Inflammatory macrophage (primary cell): ENCODE results near the gene CPT1C.
"Not testable (repeated sequence)": the region's sequence is repeated elsewhere in the genome, so short reads cannot be mapped to it uniquely, and the experiment has no call there.

ENCODE experiments used
- DNase-seq, 2 donors: peaks; one replicate each; pipeline ENCODE4 v3.0.0-alpha.2; 2020 to 2022

The CPT1C gene

DNA sequence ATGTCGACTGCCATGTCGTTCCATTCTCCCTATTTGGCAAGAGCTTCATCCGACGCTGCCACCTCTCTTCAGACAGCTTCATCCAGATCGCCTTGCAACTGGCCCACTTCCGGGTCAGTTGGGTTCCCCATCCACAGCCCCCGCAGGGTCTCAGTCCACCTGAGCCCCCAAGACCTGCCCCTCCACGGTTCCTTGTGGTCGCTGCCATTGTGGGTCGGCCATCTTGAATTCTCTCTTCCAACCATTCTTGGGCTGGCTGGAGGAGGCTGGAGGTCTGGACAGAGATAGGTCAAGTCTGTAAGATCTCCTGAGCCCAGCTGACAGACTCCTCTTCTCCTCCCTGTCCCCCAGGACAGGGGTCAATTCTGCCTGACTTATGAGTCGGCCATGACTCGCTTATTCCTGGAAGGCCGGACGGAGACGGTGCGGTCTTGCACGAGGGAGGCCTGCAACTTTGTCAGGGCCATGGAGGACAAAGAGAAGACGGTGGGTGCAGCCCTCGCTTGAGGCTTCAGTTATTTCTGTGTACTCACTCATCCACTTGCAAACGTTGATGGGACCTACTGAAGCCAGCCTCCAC lies 19.5 kb downstream of the CPT1C start:
- no peak for DNase-seq

- DNase-seq: peak; percentile 5 to 11
Measured at GRCh38 chr19:49712397-49712859, 21.5 kb downstream of the CPT1C start.

DNA sequence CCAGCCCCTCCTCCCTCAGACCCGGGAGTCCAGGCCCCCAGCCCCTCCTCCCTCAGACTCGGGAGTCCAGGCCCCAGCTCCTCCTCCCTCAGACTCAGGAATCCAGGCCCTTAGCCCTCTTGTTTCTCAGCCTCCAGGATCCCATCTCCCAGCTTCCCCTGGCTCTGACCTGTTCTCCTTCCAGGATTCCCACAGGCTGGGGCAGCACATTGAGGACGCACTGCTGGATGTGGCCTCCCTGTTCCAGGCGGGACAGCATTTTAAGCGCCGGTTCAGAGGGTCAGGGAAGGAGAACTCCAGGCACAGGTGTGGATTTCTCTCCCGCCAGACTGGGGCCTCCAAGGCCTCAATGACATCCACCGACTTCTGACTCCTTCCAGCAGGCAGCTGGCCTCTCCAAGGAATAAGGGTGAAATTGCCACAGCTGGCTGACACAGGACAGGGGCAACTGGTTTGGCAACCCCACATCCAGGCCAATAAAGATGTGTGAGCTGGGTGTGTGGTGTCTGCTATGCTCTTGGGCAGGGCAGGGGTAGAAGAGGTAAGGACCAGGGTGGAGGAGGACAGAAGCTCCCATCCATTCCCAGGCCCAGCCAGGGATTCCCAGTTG lies 22.4 kb downstream of the CPT1C start:
- no peak for DNase-seq

DNA sequence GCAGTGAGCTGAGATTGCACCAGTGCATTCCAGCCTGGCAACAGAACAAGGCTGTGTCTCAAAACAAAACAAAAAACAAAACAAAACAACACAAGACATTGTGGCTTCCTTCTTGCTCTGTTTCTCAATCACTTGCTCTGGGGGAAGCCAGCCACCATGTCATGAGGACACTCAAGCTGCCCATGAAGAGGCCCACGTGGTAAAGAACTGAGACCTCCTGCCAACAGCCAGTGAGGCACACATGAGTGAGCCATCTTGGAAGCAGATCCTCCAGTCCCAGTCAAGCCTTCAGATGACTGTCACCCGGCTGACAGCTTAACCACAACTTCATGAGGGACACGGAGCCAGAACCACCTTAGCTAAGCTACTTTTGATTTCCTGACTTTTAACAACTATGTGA lies 25.2 kb downstream of the CPT1C start:
- DNase-seq: peak; percentile 72 to 82

DNA sequence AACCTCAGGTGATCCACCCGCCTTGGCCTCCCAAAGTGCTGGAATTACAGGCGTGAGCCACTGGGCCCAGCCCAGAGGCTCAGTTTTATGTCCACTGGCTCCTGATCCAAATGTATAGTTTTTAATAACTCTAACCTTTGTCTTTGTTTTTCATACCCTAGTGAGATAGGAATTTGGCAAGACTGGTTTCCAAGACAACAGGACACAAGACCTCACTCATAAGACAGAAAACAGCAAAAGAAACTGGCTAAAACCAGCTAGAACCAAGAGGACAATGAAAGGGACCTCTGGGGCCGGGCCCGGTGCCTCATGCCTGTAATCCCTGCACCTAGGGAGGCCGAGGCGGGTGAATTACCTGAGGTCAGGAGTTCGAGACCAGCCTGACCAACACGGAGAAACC lies 27.6 kb downstream of the CPT1C start:
- no peak for DNase-seq

DNA sequence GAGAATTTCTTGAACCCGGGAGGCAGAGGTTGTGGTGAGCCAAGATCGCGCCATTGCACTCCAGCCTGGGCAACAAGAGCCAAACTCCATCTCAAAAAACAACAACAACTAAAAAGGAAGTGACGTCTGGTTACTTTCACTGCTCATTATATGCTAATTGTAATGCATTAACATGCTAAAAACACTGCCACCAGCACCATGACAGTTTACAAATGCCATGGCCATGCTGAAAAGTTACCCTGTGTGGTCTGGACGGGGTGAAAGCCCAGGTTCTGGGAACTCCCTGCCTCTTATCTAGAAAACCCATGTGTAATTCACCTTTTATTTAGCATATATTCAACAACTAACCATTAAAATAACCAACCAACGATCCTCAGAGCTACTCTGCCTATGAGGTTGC lies 28.1 kb downstream of the CPT1C start:
- no peak for DNase-seq

DNA sequence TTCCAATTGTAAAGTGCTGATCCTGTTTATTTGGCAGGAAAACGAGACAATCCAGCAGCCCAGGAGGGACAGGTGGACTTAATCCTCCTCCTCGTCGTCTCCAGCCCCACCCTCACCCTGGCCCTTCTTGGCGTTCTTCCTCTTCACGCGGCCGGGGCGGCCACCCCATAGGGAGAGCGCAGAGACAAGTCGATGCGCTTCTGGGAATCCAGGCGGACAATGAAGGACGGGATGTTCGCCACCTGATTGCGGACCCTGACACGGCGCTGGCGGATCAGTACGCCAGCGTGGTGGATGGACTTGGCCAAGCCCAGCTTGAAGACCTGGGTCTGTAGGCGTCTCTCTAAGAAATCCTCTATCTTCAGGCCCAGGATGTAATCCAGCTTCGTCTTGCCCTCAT lies 28.5 kb downstream of the CPT1C start:
- not testable (repeated sequence) for DNase-seq

- DNase-seq: no peak
Measured at GRCh38 chr19:49727217-49728030, 36.5 kb downstream of the CPT1C start.

DNA sequence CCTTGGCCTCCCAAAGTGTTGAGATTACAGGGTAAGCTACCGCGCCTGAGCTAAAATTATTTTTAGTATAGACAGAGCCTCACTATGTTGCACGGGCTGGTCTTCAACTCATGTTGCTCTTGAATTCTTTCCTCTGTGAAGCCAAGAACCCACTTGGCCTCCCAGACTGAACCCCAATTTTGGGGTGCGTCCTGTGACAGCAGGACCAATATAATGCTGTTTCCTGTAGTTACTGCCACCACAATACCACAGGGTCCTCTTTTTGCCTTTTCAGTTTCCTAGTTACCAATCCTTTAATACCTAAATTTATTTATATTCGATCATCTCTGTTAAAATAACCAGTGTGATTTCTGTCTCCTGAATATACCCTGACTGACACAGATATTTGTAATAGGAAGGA lies 39.2 kb downstream of the CPT1C start:
- no peak for DNase-seq

GRCh38 chr19:49738268-49738667 lies 47.4 kb downstream of the CPT1C start:
- DNase-seq: no peak

DNA sequence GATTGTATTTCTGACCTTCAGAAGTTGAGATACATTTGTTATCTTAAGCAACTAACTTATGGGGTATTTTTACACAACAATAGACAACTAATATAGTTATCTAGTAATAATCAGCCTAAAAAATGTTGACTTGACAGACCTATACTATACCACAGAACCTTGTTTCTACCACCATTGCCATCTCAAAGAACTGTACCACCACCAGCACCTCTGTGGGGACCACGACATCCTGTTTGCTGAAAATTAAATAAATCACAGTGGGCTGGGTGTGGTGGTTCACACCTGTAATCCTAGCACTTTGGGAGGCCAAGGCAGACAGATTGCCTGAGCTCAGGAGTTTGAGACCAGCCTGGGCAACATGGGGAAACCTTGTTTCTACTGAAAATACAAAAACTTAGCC lies 48.2 kb downstream of the CPT1C start:
- DNase-seq: no peak

DNA sequence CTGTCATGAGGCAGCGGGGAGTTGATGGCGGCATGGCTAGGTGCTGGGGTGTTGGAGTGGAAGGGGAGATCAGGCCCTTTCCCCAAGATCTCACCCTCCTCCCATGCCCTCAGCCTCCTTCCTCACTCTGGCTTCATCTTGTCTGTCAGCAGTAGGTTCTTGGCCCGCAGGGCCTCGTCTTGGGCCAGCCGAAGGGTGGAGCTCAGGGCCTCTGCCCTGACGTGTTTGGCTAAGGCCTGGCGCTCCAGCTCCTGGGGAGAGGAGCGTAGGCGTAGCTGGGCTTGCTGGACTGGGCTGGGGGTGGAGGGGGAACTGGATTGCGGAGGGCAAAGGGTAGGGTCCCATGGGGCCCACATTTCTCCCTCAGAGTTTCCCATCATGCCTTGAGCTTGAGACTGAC lies 49.0 kb downstream of the CPT1C start:
- no peak for DNase-seq

GRCh38 chr19:49741210-49741844 lies 50.4 kb downstream of the CPT1C start:
- DNase-seq: no peak

- no peak for DNase-seq
Measured at GRCh38 chr19:49744946-49745381, 54.0 kb downstream of the CPT1C start.

GRCh38 chr19:49746206-49746958 lies 55.5 kb downstream of the CPT1C start:
- DNase-seq: peak; percentile 55 to 61

DNA sequence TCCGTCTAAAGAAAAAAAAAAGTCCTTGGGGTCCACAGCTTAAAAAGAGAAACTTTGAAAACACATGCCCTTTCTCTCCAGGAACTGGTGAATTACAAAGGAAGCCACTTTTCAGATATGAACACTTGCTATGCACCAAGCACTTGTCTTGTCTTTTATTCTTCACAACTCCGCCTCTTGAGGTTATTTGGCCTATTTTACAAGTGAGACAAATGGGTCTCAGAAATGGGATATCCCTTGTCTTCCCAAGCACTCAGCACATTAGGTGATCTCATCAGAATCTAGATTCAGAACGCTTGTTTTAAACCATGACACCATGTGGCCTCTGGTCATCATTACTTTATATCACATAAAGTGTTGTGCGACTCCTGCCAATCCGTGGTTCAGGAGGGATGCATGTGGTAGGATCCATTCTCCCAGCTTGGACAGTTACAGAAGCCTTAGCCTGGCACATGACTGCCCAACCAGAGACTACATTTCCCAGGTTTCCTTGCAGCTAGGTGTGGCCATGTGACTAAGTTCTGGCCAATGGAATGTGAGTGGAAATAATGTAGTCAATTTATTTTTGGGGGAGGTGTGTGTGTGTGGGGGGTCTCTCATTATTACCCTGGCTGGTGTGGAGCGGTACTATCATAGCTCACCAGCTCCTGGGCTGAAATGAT lies 58.3 kb downstream of the CPT1C start:
- DNase-seq: peak in 1 of 2 donors; percentile 11

DNA sequence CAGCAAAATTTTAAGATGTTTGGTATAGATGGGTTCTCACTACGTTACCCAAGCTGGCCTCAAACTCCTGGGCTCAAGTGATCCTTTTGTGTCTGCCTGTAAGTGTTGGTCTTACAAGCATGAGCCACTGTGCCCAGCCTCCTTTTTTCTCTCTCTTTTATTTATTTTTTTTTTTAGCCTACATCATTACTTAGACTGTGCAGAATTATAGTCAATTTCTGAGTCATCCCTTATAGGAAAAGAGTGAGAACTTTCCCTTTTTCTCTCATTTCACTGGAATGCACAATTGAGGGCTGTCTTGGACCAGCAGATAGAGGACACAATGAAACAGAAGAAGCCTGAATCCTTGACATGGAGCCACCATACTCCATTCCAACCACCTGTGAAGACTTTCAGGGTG lies 58.9 kb downstream of the CPT1C start:
- DNase-seq: no peak

- no peak for DNase-seq
Measured at GRCh38 chr19:49752701-49753100, 61.8 kb downstream of the CPT1C start.

- DNase-seq: no peak
Measured at GRCh38 chr19:49755956-49756355, 65.0 kb downstream of the CPT1C start.

- DNase-seq: no peak
Measured at GRCh38 chr19:49758292-49758691, 67.4 kb downstream of the CPT1C start.

DNA sequence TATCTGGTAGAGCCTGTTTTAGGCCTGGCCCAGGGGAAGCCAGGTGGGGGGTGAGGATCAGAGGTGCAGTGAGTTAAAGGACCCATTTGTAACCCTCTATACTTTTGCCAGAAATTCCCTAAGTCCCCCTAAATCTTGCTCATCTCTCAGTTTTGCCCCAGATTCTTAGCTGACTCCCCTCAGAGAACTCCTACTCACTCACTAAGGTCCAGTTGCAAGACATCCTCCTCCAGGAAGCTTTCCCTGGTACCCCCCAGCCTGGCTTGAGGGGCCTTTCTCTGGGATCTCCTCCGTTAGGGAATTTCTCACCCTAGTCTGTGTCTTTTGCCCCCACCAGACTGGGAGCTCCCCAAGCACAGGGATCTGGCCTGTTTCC lies 70.3 kb downstream of the CPT1C start:
- DNase-seq: no peak
